OCI-LY7 (cell line): ENCODE measurements around the gene CAT. TPM values are rescaled to one million over a fixed set of nuclear protein-coding genes. Genes with fewer than 3 reads are reported as not detected.
A peak's percentile ranks its signal among the peaks of the same experiment; 100 is the strongest.
"Not testable (repeated sequence)": the region's sequence is repeated elsewhere in the genome, so short reads cannot be mapped to it uniquely, and the experiment has no call there.

Experiments used
- BruUV-seq: library from RNA; stranded (reverse); fragments of 400-500 nt; replicated peaks from 2 replicates; lab custom pipeline; 2021; lab: Mats Ljungman, UMichigan
- CTCF ChIA-PET: fragments of 300-600 bp; sonication (Branson Sonifier 250); formaldehyde crosslinking; loops from one replicate; lab custom pipeline; 2022; ENCODE audit warnings: antibody characterized with exemption; ENCODE audit not compliant: unreplicated experiment; lab: Charles Lee
- POLR2A ChIA-PET: fragments of 300-600 bp; sonication (Branson Sonifier 250); formaldehyde crosslinking; loops from one replicate; lab custom pipeline; 2022; ENCODE audit warnings: antibody characterized with exemption; lab: Charles Lee
- DNase-seq: peaks from one replicate; pipeline ENCODE4 v3.0.0-alpha.2; 2015; ENCODE audit warnings: low spot score
- H2AFZ ChIP-seq: fragments of 200-600 bp; sonication (generic), shearing (Covaris generic); 2 replicates; pipeline ENCODE4 v1.6.1; 2014; ENCODE audit warnings: mild to moderate bottlenecking, antibody characterized with exemption, low read length, moderate library complexity
- H3K27ac ChIP-seq: fragments of 200-600 bp; sonication (generic); 2 replicates; pipeline ENCODE4 v1.5.1; 2014; ENCODE audit warnings: mixed run types, low read depth, mild to moderate bottlenecking, moderate library complexity, low read length, inconsistent platforms; ENCODE audit not compliant: poor library complexity, severe bottlenecking
- H3K36me3 ChIP-seq: fragments of 200-600 bp; sonication (generic); 2 replicates; pipeline ENCODE4 v1.6.1; 2014; ENCODE audit warnings: mild to moderate bottlenecking, antibody characterized with exemption, low read length, moderate library complexity, mixed read lengths; ENCODE audit not compliant: insufficient read depth
- H3K4me1 ChIP-seq: fragments of 200-600 bp; sonication (generic); 2 replicates; pipeline ENCODE4 v1.5.1; 2014; ENCODE audit warnings: mild to moderate bottlenecking, low read length; ENCODE audit not compliant: insufficient read depth, poor library complexity, severe bottlenecking
- H3K4me2 ChIP-seq: fragments of 200-600 bp; sonication (generic); 2 replicates; pipeline ENCODE4 v1.6.1; 2014; ENCODE audit warnings: mild to moderate bottlenecking, low read length
- H3K4me3 ChIP-seq: fragments of 200-600 bp; sonication (generic); 2 replicates; pipeline ENCODE4 v1.5.1; 2014; ENCODE audit warnings: mild to moderate bottlenecking, low read depth, low read length; ENCODE audit not compliant: poor library complexity, severe bottlenecking
- H3K79me2 ChIP-seq: fragments of 200-600 bp; sonication (generic); 2 replicates; pipeline ENCODE4 v1.6.1; 2016; ENCODE audit warnings: low read depth, mild to moderate bottlenecking, low read length, moderate library complexity, mixed read lengths; ENCODE audit not compliant: insufficient read depth
- H3K9me2 ChIP-seq: fragments of 200-600 bp; sonication (generic); 2 replicates; pipeline ENCODE4 v1.6.1; 2016; ENCODE audit warnings: mild to moderate bottlenecking, low read length, mixed read lengths; ENCODE audit not compliant: insufficient read depth
- H3K9me3 ChIP-seq: fragments of 200-600 bp; sonication (generic); 2 replicates; pipeline ENCODE4 v1.6.1; 2014; ENCODE audit warnings: mild to moderate bottlenecking, mixed run types, low read length, mixed read lengths
- H4K20me1 ChIP-seq: fragments of 200-600 bp; sonication (generic); 2 replicates; pipeline ENCODE4 v1.6.1; 2014; ENCODE audit warnings: mild to moderate bottlenecking, antibody characterized with exemption, low read length, moderate library complexity, mixed read lengths; ENCODE audit not compliant: insufficient read depth
- CTCF ChIP-seq: fragments of 200-600 bp; sonication (generic); conservative IDR thresholded peaks from 2 replicates; pipeline ENCODE4 v1.5.1; 2014; ENCODE audit warnings: mild to moderate bottlenecking, antibody characterized with exemption, low read length, moderate library complexity, mixed read lengths
- EZH2phosphoT487 ChIP-seq: fragments of 200-600 bp; sonication (generic); IDR thresholded peaks from 2 replicates; pipeline ENCODE4 v1.6.1; 2018; ENCODE audit warnings: low read depth, borderline replicate concordance, mild to moderate bottlenecking, mixed run types, antibody characterized with exemption, low read length, moderate library complexity, mixed read lengths
- intact Hi-C: fragments of 100-400 bp; cut with micrococcal nuclease; formaldehyde crosslinking; loops from one replicate; pipeline ENCODE4 v1.10.0; 2022; ENCODE audit not compliant: unreplicated experiment
- total RNA-seq, 2 experiments: library from RNA; depleted of rRNA in 1 of 2; stranded (reverse); fragments of >200 nt in 1 of 2; shearing (Covaris generic) in 1 of 2; gene quantifications; 2 replicates each; pipeline ENCODE4 v1.2.3, GENCODE V29; 2014 to 2022

Gene CAT
- total RNA-seq, 2 experiments from 2014 or later = 46.6 to 47.8 TPM

GRCh38 chr11:34417202-34417601 is 21.5 kb upstream of the CAT start:
- no peak for DNase-seq
- no peak overlapping the region for H3K27ac ChIP-seq
- CTCF ChIA-PET = no interaction called here
- H3K4me1 ChIP-seq = no peaks in the 10 kb centered on the region
- POLR2A ChIA-PET = no interaction called here
- no peaks in the 10 kb centered on the region for H3K9me2 ChIP-seq
- H3K36me3 ChIP-seq = no peaks in the 10 kb centered on the region
- TF ChIP-seq CTCF (peak; percentile 64), EZH2phosphoT487 (no peak)
- no peak overlapping the region for H2AFZ ChIP-seq
- no TSS peak for BruUV-seq
- no peaks in the 10 kb centered on the region for H3K79me2 ChIP-seq
- no peaks in the 10 kb centered on the region for H4K20me1 ChIP-seq
- peaks cover 11% of the 10 kb centered on the region; the same call in 1 of the 2 replicates for H3K9me3 ChIP-seq
- H3K4me3 ChIP-seq = no peak overlapping the region
- no peak overlapping the region for H3K4me2 ChIP-seq
- intact Hi-C loops = no loop called here

DNA sequence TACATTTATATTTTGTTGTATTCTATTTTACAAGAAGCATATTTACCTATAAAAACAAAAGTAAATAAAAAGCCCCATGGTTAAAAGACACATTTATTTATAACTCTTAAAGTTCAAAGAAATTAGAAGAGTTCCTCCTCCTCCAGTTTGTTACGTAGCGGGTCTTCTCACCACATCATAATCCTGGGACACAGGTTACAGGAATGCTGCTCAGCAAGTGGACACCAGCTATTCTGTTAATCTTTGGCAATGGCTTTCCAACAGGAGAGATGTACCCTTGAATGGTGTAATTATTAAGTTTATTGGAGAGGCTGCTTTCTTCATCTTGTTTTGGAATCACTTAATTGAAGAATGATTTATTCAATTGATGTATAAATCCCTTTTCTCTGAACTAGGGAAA is 19.6 kb upstream of the CAT start:
- no peaks in the 10 kb centered on the region for H3K9me2 ChIP-seq
- TF ChIP-seq EZH2phosphoT487 (no peak), CTCF (no peak)
- no peak overlapping the region for H3K4me3 ChIP-seq
- H4K20me1 ChIP-seq = no peaks in the 10 kb centered on the region
- ChIA-PET POLR2A (no interaction called here), CTCF (no interaction called here)
- H3K79me2 ChIP-seq = no peaks in the 10 kb centered on the region
- DNase-seq = no peak
- no peak overlapping the region for H3K4me2 ChIP-seq
- H2AFZ ChIP-seq = no peak overlapping the region
- no peaks in the 10 kb centered on the region for H3K4me1 ChIP-seq
- intact Hi-C loops = no loop called here
- BruUV-seq = no TSS peak
- H3K36me3 ChIP-seq = no peaks in the 10 kb centered on the region
- H3K9me3 ChIP-seq = no peaks in the 10 kb centered on the region
- no peak overlapping the region for H3K27ac ChIP-seq

- CTCF ChIA-PET = no interaction called here
Measured at GRCh38 chr11:34423300-34423699, 15.4 kb upstream of the CAT start.

DNA sequence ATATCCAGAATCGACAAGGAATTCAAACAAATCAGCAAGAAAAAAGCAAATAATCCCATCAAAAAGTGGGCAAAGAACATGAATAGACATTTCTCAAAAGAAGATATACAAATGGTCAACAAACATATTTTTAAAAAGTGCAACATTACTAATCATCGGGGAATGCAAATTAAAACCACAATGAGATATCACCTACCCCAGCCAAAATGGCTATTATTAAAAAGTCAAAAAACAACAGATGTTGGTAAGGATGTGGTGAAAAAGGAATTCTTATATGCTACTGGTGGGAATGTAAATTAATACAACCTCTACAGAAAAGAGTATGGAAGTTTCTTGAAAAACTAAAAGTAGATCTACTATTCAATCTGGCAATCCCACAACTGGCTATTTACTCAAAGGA is 13.9 kb upstream of the CAT start:
- POLR2A ChIA-PET = interaction anchor here (0.7 to 1.5 kb wide), 4 partner anchors 9 to 95 kb away, joined by 3 to 5 read pairs (median 4); no protein-coding TSS in a partner anchor
- H3K4me2 ChIP-seq, CTCF ChIA-PET, H3K27ac ChIP-seq, H3K4me1 ChIP-seq, H3K79me2 ChIP-seq, H4K20me1 ChIP-seq, intact Hi-C loops, H2AFZ ChIP-seq, H3K36me3 ChIP-seq, H3K9me3 ChIP-seq, DNase-seq, BruUV-seq, H3K4me3 ChIP-seq, H3K9me2 ChIP-seq: not testable (repeated sequence)

More at GRCh38 chr11:34423300-34423699, 15.4 kb upstream of the CAT start:
- H3K4me3 ChIP-seq = no peak overlapping the region
- no peaks in the 10 kb centered on the region for H3K36me3 ChIP-seq
- H3K27ac ChIP-seq = no peak overlapping the region
- H3K4me1 ChIP-seq = no peaks in the 10 kb centered on the region
- H3K79me2 ChIP-seq = no peaks in the 10 kb centered on the region
- no TSS peak for BruUV-seq
- intact Hi-C loops = no loop called here
- H3K9me3 ChIP-seq = no peaks in the 10 kb centered on the region
- TF ChIP-seq CTCF (no peak), EZH2phosphoT487 (no peak)
- H3K4me2 ChIP-seq = no peak overlapping the region
- H2AFZ ChIP-seq = no peak overlapping the region
- H4K20me1 ChIP-seq = no peaks in the 10 kb centered on the region
- POLR2A ChIA-PET = no interaction called here
- H3K9me2 ChIP-seq = no peaks in the 10 kb centered on the region
- no peak for DNase-seq
